RWPE2 (cell line): ENCODE measurements around the gene PEAK1.

ENCODE experiments used
- ATAC-seq: fragments of 200-7000 bp; cut with Tn5 transposase; 3 replicates; pipeline ENCODE4 v1.9.1; 2021; ENCODE audit warnings: low read depth
- DNase-seq: peaks from one replicate; pipeline ENCODE4 v3.0.0-alpha.2; 2020; ENCODE audit warnings: low spot score
- H3K27ac ChIP-seq: fragments of 450-650 bp; 2 replicates; pipeline ENCODE4 v1.5.1; 2017; ENCODE audit warnings: mild to moderate bottlenecking; ENCODE audit not compliant: poor library complexity, severe bottlenecking
- H3K27me3 ChIP-seq: fragments of 250-450 bp; sonication (Bioruptor Pico); 2 replicates; pipeline ENCODE4 v1.5.1; 2021; ENCODE audit warnings: mild to moderate bottlenecking, moderate library complexity; ENCODE audit not compliant: insufficient read depth, poor library complexity, severe bottlenecking
- H3K36me3 ChIP-seq: fragments of 250-450 bp; sonication (Bioruptor Pico); 2 replicates; pipeline ENCODE4 v1.5.1; 2020; ENCODE audit warnings: low read depth, mild to moderate bottlenecking, moderate library complexity
- H3K4me1 ChIP-seq: fragments of 250-450 bp; sonication (Bioruptor Pico); 2 replicates; pipeline ENCODE4 v1.5.1; 2021; ENCODE audit warnings: mild to moderate bottlenecking, moderate library complexity; ENCODE audit not compliant: insufficient read depth, poor library complexity, severe bottlenecking
- H3K4me3 ChIP-seq: fragments of 250-450 bp; sonication (Bioruptor Pico); 2 replicates; pipeline ENCODE4 v1.5.1; 2021; ENCODE audit warnings: mild to moderate bottlenecking, moderate library complexity; ENCODE audit not compliant: severe bottlenecking
- H3K9me3 ChIP-seq: fragments of 250-450 bp; sonication (Bioruptor Pico); 2 replicates; pipeline ENCODE4 v1.5.1; 2021; ENCODE audit warnings: mild to moderate bottlenecking, moderate library complexity; ENCODE audit not compliant: severe bottlenecking
- CTCF ChIP-seq: fragments of 450-650 bp; IDR thresholded peaks from one replicate; pipeline ENCODE4 v1.5.1; 2017; ENCODE audit warnings: mild to moderate bottlenecking, moderate library complexity; ENCODE audit not compliant: poor library complexity, severe bottlenecking

PEAK1 gene

GRCh38 chr15:77139312-77139711 is 280.6 kb downstream of the PEAK1 start:
- no peak for ATAC-seq
- Histone ChIP-seq H3K4me1 (peaks cover 2% of the 10 kb centered on the region), H3K27ac (no peak overlapping the region), H3K27me3 (no peaks in the 10 kb centered on the region), H3K36me3 (no peaks in the 10 kb centered on the region), H3K4me3 (no peak overlapping the region), H3K9me3 (peaks cover 3% of the 10 kb centered on the region)
- TF ChIP-seq CTCF: no peak
- DNase-seq: no peak

GRCh38 chr15:77138167-77138522 is 281.8 kb downstream of the PEAK1 start:
- H3K4me3 ChIP-seq: no peak overlapping the region
- no peak for ATAC-seq
- no peak overlapping the region for H3K27ac ChIP-seq
- H3K36me3 ChIP-seq: no peaks in the 10 kb centered on the region
- no peaks in the 10 kb centered on the region for H3K4me1 ChIP-seq
- no peak for DNase-seq
- H3K9me3 ChIP-seq: peaks cover 3% of the 10 kb centered on the region
- H3K27me3 ChIP-seq: no peaks in the 10 kb centered on the region
- no peak for TF ChIP-seq CTCF

- H3K4me1 ChIP-seq: no peaks in the 10 kb centered on the region
- H3K27me3 ChIP-seq: no peaks in the 10 kb centered on the region
- H3K4me3 ChIP-seq: no peak overlapping the region
- no peak for ATAC-seq
- H3K27ac ChIP-seq: no peak overlapping the region
- peaks cover 2% of the 10 kb centered on the region for H3K9me3 ChIP-seq
- no peaks in the 10 kb centered on the region for H3K36me3 ChIP-seq
- DNase-seq: no peak
- TF ChIP-seq CTCF: no peak
Measured at GRCh38 chr15:77135181-77135580, 284.7 kb downstream of the PEAK1 start.

- TF ChIP-seq CTCF: no peak
- H3K27ac ChIP-seq: no peak overlapping the region
- no peaks in the 10 kb centered on the region for H3K27me3 ChIP-seq
- ATAC-seq: no peak
- no peaks in the 10 kb centered on the region for H3K9me3 ChIP-seq
- no peaks in the 10 kb centered on the region for H3K36me3 ChIP-seq
- no peak for DNase-seq
- no peak overlapping the region for H3K4me3 ChIP-seq
- no peaks in the 10 kb centered on the region for H3K4me1 ChIP-seq
Measured at GRCh38 chr15:77130315-77130930, 289.5 kb downstream of the PEAK1 start.

GRCh38 chr15:77127626-77128025 is 292.3 kb downstream of the PEAK1 start:
- DNase-seq (no peak), ATAC-seq (no peak)
- Histone ChIP-seq H3K27ac (no peak overlapping the region), H3K9me3 (no peaks in the 10 kb centered on the region), H3K4me3 (no peak overlapping the region), H3K36me3 (no peaks in the 10 kb centered on the region), H3K27me3 (no peaks in the 10 kb centered on the region), H3K4me1 (no peaks in the 10 kb centered on the region)
- no peak for TF ChIP-seq CTCF
